ENCODE data around the gene FAM47B. TPM values are rescaled to one million over a fixed set of nuclear protein-coding genes. Genes with fewer than 3 reads are reported as not detected.

The FAM47B gene
- total RNA-seq = not detected

- no peak for DNase-seq (ENCODE audit: low spot score in 2 of 2)
- TF ChIP-seq POLR2A (IDR thresholded peaks at IDR 0.05) = no peak
- no peak for TF ChIP-seq CTCF (IDR thresholded peaks at IDR 0.05)
- no peak within 1 kb of the TSS for H3K4me3 ChIP-seq (ENCODE audit: low read depth, poor library complexity, severe bottlenecking)
These were observed at the start of gene FAM47B for GRCh38 chrX:34942496-34942895. FAM47B (plus strand) TSS chrX:34942796; CDS start chrX:34942832, 36 bp downstream.

GRCh38 chrX:34893741-34894140, 48.9 kb upstream of the FAM47B start:
- no peak for TF ChIP-seq POLR2A (IDR thresholded peaks at IDR 0.05)
- TF ChIP-seq CTCF (IDR thresholded peaks at IDR 0.05) = no peak
- no peak overlapping the region for H3K4me3 ChIP-seq (ENCODE audit: low read depth, poor library complexity, severe bottlenecking)
- WGBS, 2 donors = 59 to 91% methylated on average over 1 of the region's 1 CpG
- no peak for DNase-seq (ENCODE audit: low spot score in 2 of 2)
- intact Hi-C loops (cut with DNase I; ENCODE audit: low total_unique reads) = no loop called here

More at GRCh38 chrX:34942496-34942895, at the start of gene FAM47B:
- intact Hi-C loops (cut with DNase I; ENCODE audit: low total_unique reads) = no loop called here
- WGBS, 2 donors = 88 to 90% methylated on average over 11 of the region's 11 CpGs

GRCh38 chrX:34900691-34901090, 41.9 kb upstream of the FAM47B start:
- DNase-seq (ENCODE audit: low spot score in 2 of 2) = no peak
- intact Hi-C loops (cut with DNase I; ENCODE audit: low total_unique reads) = no loop called here

GRCh38 chrX:34901761-34902160, 40.8 kb upstream of the FAM47B start:
- WGBS, 2 donors = 54 to 70% methylated on average over 2 of the region's 2 CpGs
- intact Hi-C loops (cut with DNase I; ENCODE audit: low total_unique reads) = no loop called here
- TF ChIP-seq POLR2A (IDR thresholded peaks at IDR 0.05) (no peak), CTCF (IDR thresholded peaks at IDR 0.05) (no peak)
- no peak overlapping the region for H3K4me3 ChIP-seq (ENCODE audit: low read depth, poor library complexity, severe bottlenecking)
- no peak for DNase-seq (ENCODE audit: low spot score in 2 of 2)

More at GRCh38 chrX:34900691-34901090, 41.9 kb upstream of the FAM47B start:
- no peak for TF ChIP-seq POLR2A (IDR thresholded peaks at IDR 0.05)
- TF ChIP-seq CTCF (IDR thresholded peaks at IDR 0.05) = no peak
- no peak overlapping the region for H3K4me3 ChIP-seq (ENCODE audit: low read depth, poor library complexity, severe bottlenecking)

GRCh38 chrX:34903316-34903715, 39.3 kb upstream of the FAM47B start:
- no peak overlapping the region for H3K4me3 ChIP-seq (ENCODE audit: low read depth, poor library complexity, severe bottlenecking)
- intact Hi-C loops (cut with DNase I; ENCODE audit: low total_unique reads) = no loop called here
- 66 to 73% methylated on average over 2 of the region's 2 CpGs for WGBS, 2 donors
- TF ChIP-seq CTCF (IDR thresholded peaks at IDR 0.05) (no peak), POLR2A (IDR thresholded peaks at IDR 0.05) (no peak)
- no peak for DNase-seq (ENCODE audit: low spot score in 2 of 2)

- WGBS, 2 donors = 43 to 61% methylated on average over 2 of the region's 2 CpGs
- intact Hi-C loops (cut with DNase I; ENCODE audit: low total_unique reads) = no loop called here
These were observed 33.4 kb upstream of the FAM47B start for GRCh38 chrX:34909151-34909550.

More at GRCh38 chrX:34909151-34909550, 33.4 kb upstream of the FAM47B start:
- no peak overlapping the region for H3K4me3 ChIP-seq (ENCODE audit: low read depth, poor library complexity, severe bottlenecking)
- DNase-seq (ENCODE audit: low spot score in 2 of 2) = no peak
- TF ChIP-seq CTCF (IDR thresholded peaks at IDR 0.05) = no peak
- no peak for TF ChIP-seq POLR2A (IDR thresholded peaks at IDR 0.05)

Measured in lower leg skin (tissue), 4 donors.